HEK293 (cell line): ENCODE data around the gene UGCG.

ENCODE experiments used
- BCL11B ChIP-seq: fragments of 450-650 bp; formaldehyde crosslinking; IDR thresholded peaks from 2 replicates; pipeline ENCODE4 v1.5.1; 2016; ENCODE audit warnings: low read depth, missing biosample characterization, missing genetic modification characterization
- HOXD13 ChIP-seq: sonication (generic); formaldehyde crosslinking; IDR thresholded peaks from 2 replicates; pipeline ENCODE4 v1.8.0; 2022; ENCODE audit warnings: missing genetic modification reagents, borderline replicate concordance
- KLF9 ChIP-seq: fragments of 450-650 bp; formaldehyde crosslinking; IDR thresholded peaks from 2 replicates; pipeline ENCODE4 v1.5.1; 2016; ENCODE audit warnings: missing biosample characterization, missing genetic modification characterization, low read depth
- PRDM1 ChIP-seq: fragments of 450-650 bp; formaldehyde crosslinking; IDR thresholded peaks from 2 replicates; pipeline ENCODE4; 2016; ENCODE audit warnings: missing biosample characterization, missing genetic modification characterization
- ZBTB11 ChIP-seq: fragments of 450-650 bp; formaldehyde crosslinking; conservative IDR thresholded peaks from 2 replicates; pipeline ENCODE4 v1.5.1; 2016; ENCODE audit warnings: low read depth, missing biosample characterization, missing genetic modification characterization
- ZBTB20 ChIP-seq: fragments of 450-650 bp; formaldehyde crosslinking; IDR thresholded peaks from 2 replicates; pipeline ENCODE4 v1.5.1; 2016; ENCODE audit warnings: missing biosample characterization, missing genetic modification characterization
- ZBTB26 ChIP-seq: fragments of 450-650 bp; formaldehyde crosslinking; optimal IDR thresholded peaks from 2 replicates; pipeline ENCODE3; 2016; ENCODE audit warnings: missing biosample characterization, mild to moderate bottlenecking, missing genetic modification characterization
- ZBTB7A ChIP-seq: fragments of 450-650 bp; formaldehyde crosslinking; IDR thresholded peaks from 2 replicates; pipeline ENCODE4 v1.5.1; 2016; ENCODE audit warnings: low read depth, missing biosample characterization, missing genetic modification characterization
- ZFHX2 ChIP-seq: fragments of 450-650 bp; formaldehyde crosslinking; conservative IDR thresholded peaks from 2 replicates; pipeline ENCODE4 v1.5.1; 2016; ENCODE audit warnings: missing biosample characterization, missing genetic modification characterization
- ZIC2 ChIP-seq: fragments of 450-650 bp; formaldehyde crosslinking; IDR thresholded peaks from 2 replicates; pipeline ENCODE4 v1.5.1; 2016; ENCODE audit warnings: missing biosample characterization, missing genetic modification characterization
- ZNF155 ChIP-seq: fragments of 450-650 bp; formaldehyde crosslinking; IDR thresholded peaks from 2 replicates; pipeline ENCODE4 v1.5.1; 2016; ENCODE audit warnings: missing biosample characterization, missing genetic modification characterization
- ZNF23 ChIP-seq: fragments of 450-650 bp; formaldehyde crosslinking; IDR thresholded peaks from 2 replicates; pipeline ENCODE4 v1.5.1; 2016; ENCODE audit warnings: missing biosample characterization, missing genetic modification characterization, borderline replicate concordance
- ZNF292 ChIP-seq: fragments of 450-650 bp; formaldehyde crosslinking; IDR thresholded peaks from 2 replicates; pipeline ENCODE4 v1.5.1; 2016; ENCODE audit warnings: low read depth, missing biosample characterization, missing genetic modification characterization, borderline replicate concordance
- ZNF335 ChIP-seq: fragments of 450-650 bp; formaldehyde crosslinking; conservative IDR thresholded peaks from 2 replicates; pipeline ENCODE4 v1.5.1; 2016; ENCODE audit warnings: missing biosample characterization, missing genetic modification characterization
- ZNF341 ChIP-seq: fragments of 450-650 bp; formaldehyde crosslinking; IDR thresholded peaks from 2 replicates; pipeline ENCODE4; 2016; ENCODE audit warnings: low read depth, missing biosample characterization, missing genetic modification characterization
- ZNF423 ChIP-seq: fragments of 450-650 bp; formaldehyde crosslinking; IDR thresholded peaks from 2 replicates; pipeline ENCODE4 v1.5.1; 2016; ENCODE audit warnings: missing biosample characterization, missing genetic modification characterization
- ZNF501 ChIP-seq: fragments of 450-650 bp; formaldehyde crosslinking; IDR thresholded peaks from 2 replicates; pipeline ENCODE4 v1.5.1; 2016; ENCODE audit warnings: missing biosample characterization, missing genetic modification characterization
- ZNF530 ChIP-seq: fragments of 450-650 bp; formaldehyde crosslinking; IDR thresholded peaks from 2 replicates; pipeline ENCODE4 v1.5.1; 2016; ENCODE audit warnings: low read depth, missing biosample characterization, missing genetic modification characterization
- ZNF571 ChIP-seq: fragments of 450-650 bp; formaldehyde crosslinking; IDR thresholded peaks from 2 replicates; pipeline ENCODE4 v1.5.0; 2017; ENCODE audit warnings: missing biosample characterization, missing genetic modification characterization
- ZNF639 ChIP-seq: fragments of 450-650 bp; formaldehyde crosslinking; IDR thresholded peaks from 2 replicates; pipeline ENCODE4 v1.5.1; 2016; ENCODE audit warnings: missing biosample characterization, missing genetic modification characterization
- ZNF658 ChIP-seq: fragments of 450-650 bp; formaldehyde crosslinking; IDR thresholded peaks from 2 replicates; pipeline ENCODE4; 2016; ENCODE audit warnings: missing biosample characterization, missing genetic modification characterization
- ZNF677 ChIP-seq: fragments of 450-650 bp; IDR thresholded peaks from 2 replicates; pipeline ENCODE4 v1.5.0; 2018; ENCODE audit warnings: missing biosample characterization, mild to moderate bottlenecking, missing genetic modification characterization, moderate library complexity
- ZNF830 ChIP-seq: fragments of 450-650 bp; IDR thresholded peaks from 2 replicates; pipeline ENCODE4 v1.5.0; 2018; ENCODE audit warnings: missing biosample characterization, missing genetic modification characterization, low read depth, mild to moderate bottlenecking, moderate library complexity
- ZSCAN16 ChIP-seq: fragments of 450-650 bp; formaldehyde crosslinking; IDR thresholded peaks from 2 replicates; pipeline ENCODE4 v1.5.1; 2016; ENCODE audit warnings: missing biosample characterization, missing genetic modification characterization
- TF ChIP-seq, protein P1 (sequence below): sonication (generic); formaldehyde crosslinking; IDR thresholded peaks from 2 replicates; pipeline ENCODE4 v1.8.1; 2022; ENCODE audit warnings: mild to moderate bottlenecking, moderate library complexity, missing genetic modification reagents
- TF ChIP-seq, protein P2 (sequence below): fragments of 450-650 bp; formaldehyde crosslinking; IDR thresholded peaks from 2 replicates; pipeline ENCODE4 v1.5.1; 2016; ENCODE audit warnings: missing biosample characterization, missing genetic modification characterization
- TF ChIP-seq, protein P3 (sequence below): fragments of 450-650 bp; formaldehyde crosslinking; IDR thresholded peaks from 2 replicates; pipeline ENCODE4 v1.5.1; 2016; ENCODE audit warnings: missing biosample characterization, missing genetic modification characterization

The UGCG gene

DNA sequence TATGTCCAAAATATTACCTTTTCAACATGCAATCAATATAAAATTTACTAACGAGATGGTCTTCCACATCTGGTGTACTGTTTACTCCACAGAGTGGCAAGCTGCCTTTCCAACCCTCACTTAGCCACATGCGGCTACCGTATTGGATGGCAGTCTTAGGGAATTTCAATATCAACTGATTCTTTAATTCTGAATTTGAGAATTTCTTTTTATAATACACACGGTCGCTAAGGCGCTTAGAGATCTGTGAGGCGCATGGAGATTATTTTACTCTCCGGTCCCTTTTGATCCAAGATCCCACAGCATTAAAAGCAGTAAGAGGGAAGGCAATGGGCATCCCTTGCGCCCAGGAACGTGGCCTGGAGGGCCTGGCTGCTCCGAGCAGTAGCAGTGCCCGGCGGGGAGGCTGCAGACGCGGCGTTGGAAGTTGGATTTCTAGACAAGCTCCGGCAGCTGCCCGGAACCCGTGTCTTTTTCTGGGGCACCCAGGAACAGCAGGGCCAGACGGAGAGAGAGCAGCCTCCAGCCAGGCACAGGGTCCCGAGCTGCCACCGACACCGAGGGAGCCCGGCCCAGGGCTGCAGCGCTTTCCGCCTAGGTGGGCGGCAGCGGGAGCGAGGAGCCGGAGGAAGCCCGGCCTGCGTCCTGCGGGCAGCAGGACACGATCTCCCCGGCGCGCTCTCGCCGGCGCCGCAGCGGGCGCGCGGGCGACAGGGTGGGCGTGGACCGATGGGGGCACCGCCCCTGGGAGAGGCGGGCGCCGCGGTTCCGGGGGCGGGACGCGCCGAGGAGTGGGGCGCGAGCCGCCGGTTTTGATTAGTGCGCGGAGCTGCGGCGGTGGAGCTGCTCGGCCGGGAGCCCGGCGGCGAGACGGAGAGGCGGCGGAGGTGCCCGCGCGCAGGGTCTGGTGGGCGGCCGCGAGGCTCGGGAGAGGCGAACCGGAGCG is at the start of gene UGCG (continued):
- TF ChIP-seq ZBTB11 (0 out of 2 replicates have a peak, but pooled peaks have one; percentile 24), ZNF830 (no peak), ZNF530 (tag by site-specific recombination) (no peak), BCL11B (tag by site-specific recombination) (no peak), ZNF23 (tag by site-specific recombination) (no peak), ZNF335 (tag by site-specific recombination) (peak; percentile 65), ZBTB20 (tag by site-specific recombination) (peak; percentile 86), KLF9 (tag by site-specific recombination) (peak; percentile 49), ZNF639 (tag by site-specific recombination) (no peak), ZNF571 (tag by site-specific recombination) (no peak), ZNF677 (tag by site-specific recombination) (no peak), ZNF155 (tag by site-specific recombination) (no peak), HOXD13 (CRISPR knock-in tag) (no peak), ZSCAN16 (no peak), ZIC2 (tag by site-specific recombination) (peak; percentile 64), ZBTB7A (tag by site-specific recombination) (no peak), ZNF341 (peak; percentile 64), ZNF423 (tag by site-specific recombination) (no peak), ZNF658 (tag by site-specific recombination) (no peak), ZNF292 (tag by site-specific recombination) (no peak), ZNF501 (tag by site-specific recombination) (peak; percentile 77; the same call in 1 of the 2 replicates), PRDM1 (tag by site-specific recombination) (no peak), ZFHX2 (peak; percentile 54), ZBTB26 (tag by site-specific recombination) (peak; percentile 66)
- TF ChIP-seq, protein P1, sequence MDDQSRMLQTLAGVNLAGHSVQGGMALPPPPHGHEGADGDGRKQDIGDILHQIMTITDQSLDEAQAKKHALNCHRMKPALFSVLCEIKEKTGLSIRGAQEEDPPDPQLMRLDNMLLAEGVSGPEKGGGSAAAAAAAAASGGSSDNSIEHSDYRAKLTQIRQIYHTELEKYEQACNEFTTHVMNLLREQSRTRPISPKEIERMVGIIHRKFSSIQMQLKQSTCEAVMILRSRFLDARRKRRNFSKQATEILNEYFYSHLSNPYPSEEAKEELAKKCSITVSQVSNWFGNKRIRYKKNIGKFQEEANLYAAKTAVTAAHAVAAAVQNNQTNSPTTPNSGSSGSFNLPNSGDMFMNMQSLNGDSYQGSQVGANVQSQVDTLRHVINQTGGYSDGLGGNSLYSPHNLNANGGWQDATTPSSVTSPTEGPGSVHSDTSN (CRISPR knock-in tag), result peak; percentile 71
- TF ChIP-seq, protein P2, sequence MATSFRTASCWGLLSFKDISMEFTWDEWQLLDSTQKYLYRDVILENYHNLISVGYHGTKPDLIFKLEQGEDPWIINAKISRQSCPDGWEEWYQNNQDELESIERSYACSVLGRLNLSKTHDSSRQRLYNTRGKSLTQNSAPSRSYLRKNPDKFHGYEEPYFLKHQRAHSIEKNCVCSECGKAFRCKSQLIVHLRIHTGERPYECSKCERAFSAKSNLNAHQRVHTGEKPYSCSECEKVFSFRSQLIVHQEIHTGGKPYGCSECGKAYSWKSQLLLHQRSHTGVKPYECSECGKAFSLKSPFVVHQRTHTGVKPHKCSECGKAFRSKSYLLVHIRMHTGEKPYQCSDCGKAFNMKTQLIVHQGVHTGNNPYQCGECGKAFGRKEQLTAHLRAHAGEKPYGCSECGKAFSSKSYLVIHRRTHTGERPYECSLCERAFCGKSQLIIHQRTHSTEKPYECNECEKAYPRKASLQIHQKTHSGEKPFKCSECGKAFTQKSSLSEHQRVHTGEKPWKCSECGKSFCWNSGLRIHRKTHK (tag by site-specific recombination), result no peak
- TF ChIP-seq, protein P3, sequence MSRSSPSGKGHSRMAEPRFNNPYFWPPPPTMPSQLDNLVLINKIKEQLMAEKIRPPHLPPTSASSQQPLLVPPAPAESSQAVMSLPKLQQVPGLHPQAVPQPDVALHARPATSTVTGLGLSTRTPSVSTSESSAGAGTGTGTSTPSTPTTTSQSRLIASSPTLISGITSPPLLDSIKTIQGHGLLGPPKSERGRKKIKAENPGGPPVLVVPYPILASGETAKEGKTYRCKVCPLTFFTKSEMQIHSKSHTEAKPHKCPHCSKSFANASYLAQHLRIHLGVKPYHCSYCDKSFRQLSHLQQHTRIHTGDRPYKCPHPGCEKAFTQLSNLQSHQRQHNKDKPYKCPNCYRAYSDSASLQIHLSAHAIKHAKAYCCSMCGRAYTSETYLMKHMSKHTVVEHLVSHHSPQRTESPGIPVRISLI, result no peak
